Astrocyte of the hippocampus (primary cell): ENCODE measurements around the gene HAUS3.
A peak's percentile ranks its signal among the peaks of the same experiment; 100 is the strongest.
"Not testable (repeated sequence)": the region's sequence is repeated elsewhere in the genome, so short reads cannot be mapped to it uniquely, and the experiment has no call there.

Source experiments
- DNase-seq: peaks from one replicate; pipeline ENCODE4 v3.0.0; 2011; ENCODE audit warnings: low read depth, low spot score

The HAUS3 gene

GRCh38 chr4:2275546-2276251 lies 33.8 kb upstream of the HAUS3 start:
- DNase-seq = no peak

DNA sequence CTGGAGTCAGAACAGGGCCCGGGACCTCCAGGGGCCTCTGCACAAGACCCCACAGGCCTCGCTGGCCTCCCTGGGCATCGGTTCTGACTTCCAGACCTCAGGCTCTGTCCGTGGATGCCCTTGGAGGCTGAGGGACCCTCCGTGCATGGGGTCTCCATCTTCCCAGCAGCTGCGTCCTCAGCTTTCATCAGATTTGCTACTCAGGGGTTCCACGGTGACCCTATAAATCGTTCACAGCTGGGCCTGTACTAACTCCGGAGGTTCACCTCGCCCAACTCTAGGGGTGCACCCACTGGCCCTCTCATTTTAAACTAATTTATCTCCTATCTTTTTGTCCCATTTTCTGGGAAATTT lies 33.1 kb upstream of the HAUS3 start:
- DNase-seq = not testable (repeated sequence)

- no peak for DNase-seq
Observed at GRCh38 chr4:2274320-2275043, 32.6 kb upstream of the HAUS3 start.

DNA sequence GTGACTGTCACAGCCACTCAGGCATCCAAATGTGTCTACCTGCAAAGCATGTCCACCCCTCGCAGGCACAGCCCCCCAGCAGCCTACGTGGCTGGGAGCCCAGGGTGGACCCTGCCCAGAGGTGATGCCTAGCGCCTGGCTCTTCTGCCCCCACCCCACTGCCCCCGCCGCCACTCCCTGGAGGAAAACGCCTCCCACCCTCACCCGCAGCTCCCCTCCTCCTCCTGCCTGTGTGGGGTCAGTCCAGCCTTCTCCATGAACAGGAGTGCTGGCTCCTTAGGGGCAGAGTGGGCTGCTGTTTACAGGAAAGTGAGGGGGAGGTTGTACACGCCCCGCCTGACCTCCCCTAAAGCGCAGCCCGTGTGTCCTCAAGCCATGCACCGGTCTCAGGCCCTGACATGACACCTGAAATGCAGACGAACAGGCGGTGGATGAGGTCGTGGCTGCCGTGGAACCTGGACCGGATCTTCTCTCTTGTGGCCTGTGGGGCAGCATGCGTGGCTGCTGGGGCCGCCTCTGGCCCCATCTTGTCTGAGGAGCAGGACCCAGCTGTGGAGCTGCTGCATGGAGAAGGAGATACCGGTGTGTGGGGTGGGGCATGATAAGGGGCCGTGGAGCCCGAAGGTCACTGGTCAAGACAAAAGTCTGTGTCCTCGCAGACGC lies 31.9 kb upstream of the HAUS3 start:
- no peak for DNase-seq

DNA sequence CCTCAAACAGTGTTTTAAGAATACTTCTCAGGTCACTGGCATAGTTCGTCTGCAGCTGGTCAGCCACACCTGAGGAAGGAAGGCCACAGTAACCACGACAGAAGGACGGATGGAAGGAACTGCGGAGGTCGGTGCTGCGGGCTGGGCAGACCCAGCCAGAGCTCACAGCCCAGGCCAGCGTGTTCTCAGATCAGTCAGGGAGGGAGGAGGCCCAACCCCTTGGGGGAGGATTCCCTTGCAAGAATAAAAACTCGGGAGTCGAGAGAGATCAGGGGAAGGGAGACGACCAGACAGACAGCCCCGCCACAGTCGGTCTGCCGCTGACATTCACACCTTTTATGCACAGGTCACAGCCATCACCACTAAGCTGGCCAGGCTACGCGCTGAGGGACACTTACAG lies 31.3 kb upstream of the HAUS3 start:
- DNase-seq = no peak

DNA sequence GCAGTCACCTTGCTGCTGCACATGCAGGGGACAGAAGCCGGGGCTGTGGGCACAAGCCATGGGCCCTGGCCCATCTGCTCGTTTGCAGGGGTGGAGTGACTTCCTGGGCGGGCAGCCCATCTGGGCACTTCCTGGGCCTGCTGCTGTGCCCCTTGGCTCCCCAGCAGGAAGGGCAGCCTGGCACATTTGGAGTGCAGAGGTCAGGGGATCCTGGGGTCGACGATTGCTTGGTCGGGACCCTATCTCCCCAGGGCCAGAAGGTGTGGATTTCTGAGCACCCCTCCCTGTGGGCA lies 30.9 kb upstream of the HAUS3 start:
- no peak for DNase-seq

- no peak for DNase-seq
Observed at GRCh38 chr4:2272026-2272827, 30.3 kb upstream of the HAUS3 start.

- no peak for DNase-seq
Observed at GRCh38 chr4:2271279-2272025, 29.5 kb upstream of the HAUS3 start.

DNA sequence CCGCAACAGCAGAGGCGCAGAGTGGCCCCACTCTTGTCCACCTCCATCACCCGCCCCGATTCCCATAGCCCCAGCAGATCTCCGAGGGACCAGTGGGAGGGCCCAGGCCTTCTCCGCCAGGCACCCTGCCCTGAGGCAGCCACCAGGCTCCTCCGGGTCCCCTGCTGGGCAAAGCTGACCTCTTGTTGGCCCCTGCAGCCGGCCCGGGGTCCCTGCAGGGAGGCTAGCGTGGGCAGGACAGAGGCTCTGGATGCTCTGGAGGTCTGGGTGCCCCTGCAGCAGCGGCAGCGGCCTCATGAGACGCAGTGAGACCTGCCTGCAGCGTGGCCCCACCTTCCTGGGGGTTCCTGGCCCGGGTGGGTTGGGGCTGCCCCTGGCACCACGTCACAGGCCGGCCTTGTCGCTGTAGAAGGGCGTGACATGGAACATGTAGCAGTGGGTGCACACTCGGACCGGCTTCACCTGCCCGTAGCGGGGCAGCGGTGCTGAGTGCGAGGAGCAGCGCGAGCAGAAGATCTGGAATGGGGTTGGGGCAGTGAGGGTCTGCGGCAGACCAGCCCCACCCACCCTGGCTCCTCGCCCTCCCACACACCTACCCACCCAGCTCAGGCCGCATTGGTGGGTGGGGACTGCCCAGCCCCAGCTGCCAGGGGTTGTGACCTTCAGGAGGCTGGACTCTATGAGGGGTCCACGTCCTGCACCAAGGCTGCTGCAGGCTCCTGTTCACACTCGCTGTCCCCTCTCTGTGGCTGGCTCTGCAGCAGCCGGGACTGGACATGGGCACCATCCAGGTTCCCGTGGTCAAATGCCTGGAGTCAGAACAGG lies 28.6 kb upstream of the HAUS3 start:
- no peak for DNase-seq

- DNase-seq = no peak
Observed at GRCh38 chr4:2269618-2270163, 27.8 kb upstream of the HAUS3 start.

DNA sequence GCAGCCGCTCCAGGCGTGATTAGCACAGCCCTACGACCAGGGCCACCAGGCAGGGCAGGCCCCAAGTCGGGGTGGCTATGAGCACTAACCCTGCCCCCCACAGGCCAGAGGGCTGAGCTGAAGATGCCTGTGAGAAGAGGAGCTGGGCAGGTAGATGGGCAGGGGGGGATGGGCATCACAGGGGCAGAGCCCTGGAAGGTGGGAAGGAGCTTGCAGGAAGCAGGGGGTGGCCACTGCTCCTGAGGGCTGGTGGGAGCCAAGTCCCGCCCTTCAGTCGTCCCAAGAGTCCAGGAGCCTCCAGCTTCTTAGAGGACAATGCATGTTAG lies 27.2 kb upstream of the HAUS3 start:
- DNase-seq = no peak

DNA sequence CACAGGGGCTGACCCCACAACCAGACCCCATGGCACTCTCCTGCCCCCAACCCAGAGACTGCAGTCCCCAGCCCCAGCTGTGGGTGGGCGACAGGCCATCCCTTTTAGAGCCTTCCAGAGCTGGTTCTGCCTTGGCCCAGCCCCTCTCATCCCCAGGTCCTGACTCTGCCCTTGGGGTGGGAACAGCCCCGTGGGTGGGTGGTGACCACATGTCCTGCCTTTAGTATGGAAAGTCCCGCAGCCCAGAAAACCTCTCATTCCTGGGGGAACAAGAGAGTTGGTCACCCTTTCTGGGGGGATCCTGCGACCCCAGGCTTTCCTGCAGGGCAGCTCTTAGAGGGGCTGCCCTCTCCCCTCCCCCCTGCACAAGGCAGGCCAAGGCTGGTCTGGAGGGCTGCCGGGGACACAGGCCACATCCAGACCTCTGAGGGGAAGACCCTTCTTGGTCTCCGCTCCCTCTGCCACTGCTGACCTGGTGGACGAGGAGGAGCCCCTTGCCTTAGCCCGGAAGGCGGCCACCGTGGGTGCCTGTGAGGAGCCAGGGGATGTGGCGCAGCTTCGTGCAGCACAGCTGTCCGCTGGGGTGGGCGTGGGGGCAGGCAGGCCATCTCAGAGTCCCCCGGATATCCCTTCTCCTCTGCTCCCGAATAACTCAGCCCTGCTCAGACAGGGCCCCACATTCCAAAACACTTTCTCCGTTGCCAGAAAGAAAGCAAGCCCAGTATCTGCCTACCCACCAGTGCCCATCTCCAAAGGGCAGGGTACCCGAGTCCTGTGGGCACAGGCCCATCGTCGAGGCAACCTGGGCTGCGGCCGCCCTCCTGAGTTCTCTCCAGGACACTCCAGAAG lies 26.7 kb upstream of the HAUS3 start:
- no peak for DNase-seq

DNA sequence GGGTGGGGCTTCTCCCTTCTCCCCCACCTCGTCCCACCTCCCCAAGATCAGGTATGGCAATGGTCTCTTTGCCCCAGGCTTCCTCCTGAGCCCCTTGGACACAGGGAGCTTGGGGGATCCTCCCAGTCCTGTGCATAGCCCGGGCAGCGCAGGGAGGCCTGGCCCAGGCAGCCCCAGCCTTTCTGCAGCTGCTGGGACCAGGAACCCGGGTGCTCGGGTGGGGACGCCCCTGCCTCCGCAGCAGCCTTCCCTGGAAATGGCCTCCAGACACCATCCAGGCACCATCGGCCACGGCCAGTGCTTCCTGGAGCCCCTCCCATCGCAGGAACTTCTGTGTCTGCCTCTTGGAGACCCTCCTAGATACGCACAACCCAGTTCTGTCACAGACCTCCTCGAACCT lies 25.9 kb upstream of the HAUS3 start:
- DNase-seq = no peak

DNA sequence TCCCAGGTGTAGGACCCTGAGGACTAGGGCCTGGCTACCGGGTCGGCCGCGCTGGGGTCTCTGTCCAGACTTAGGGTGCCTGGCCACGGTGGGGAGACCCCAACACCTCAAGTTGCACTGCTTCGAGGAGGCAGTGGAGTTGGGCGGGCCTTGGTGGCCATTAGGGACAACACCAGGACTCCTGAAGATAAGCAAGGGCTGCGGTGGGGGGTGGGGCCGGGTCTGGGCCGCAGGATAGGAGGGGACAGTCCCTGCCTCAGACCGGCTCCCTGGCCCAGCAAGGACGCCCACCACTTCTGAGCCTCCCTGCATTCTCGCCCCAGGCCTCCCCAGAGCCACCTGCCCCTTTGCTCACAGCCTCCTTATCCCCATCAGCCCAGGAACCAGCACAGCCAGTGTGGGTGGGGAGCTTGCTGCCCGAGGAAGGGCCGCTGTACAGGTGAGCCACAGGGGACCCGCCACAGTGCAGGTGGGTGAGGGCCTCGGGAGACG lies 25.4 kb upstream of the HAUS3 start:
- DNase-seq = no peak

GRCh38 chr4:2266821-2267220 lies 24.9 kb upstream of the HAUS3 start:
- DNase-seq = no peak

GRCh38 chr4:2266181-2266580 lies 24.3 kb upstream of the HAUS3 start:
- peak; percentile 68 for DNase-seq

DNA sequence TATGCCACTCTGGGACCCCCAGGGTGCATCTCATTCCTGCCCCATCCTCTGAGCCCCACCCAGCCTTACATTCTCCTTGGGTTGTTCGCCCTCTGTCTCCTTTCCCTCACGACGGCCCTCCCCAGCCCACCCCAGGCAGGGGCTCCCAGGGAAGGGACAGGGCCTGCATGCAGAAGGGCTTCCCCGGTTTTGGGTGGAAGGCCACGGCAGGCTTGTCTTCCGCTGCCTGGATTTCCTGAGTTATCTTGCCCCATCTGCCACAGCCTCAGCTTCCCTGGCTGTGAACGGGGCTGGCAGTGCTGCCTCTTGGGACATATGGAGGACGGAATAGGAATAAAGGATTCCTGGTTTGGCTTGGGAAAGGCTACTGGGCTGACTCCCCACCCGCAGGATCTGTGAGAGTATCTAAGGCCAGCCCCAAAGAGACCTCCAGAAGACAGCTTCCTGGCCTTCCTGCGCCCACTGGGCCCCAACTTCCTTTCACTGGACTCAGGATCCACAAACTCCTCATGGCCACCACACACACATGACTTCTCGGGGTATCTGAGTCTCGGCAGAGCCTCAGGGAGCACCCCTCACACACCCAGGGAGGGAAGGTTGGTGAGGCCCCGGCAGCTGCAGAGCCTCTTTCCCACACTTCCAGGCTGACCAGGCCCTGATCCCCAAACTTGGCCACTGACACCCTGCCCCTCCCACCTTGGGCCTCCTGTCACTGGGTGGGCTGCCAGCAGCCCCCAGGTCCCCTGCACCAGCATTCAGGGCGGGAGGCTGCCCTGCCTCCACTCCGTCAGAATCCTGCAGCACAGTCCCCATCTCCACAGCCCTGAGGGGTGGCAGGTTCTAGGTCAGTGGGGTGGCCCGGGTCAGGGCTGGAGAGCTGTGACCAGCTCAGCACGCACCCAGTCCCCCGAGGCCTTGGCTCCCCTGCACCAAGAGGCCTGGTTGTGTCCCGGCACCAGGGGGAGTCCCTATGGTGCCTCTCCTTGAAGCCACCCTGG lies 23.5 kb upstream of the HAUS3 start:
- DNase-seq = no peak

DNA sequence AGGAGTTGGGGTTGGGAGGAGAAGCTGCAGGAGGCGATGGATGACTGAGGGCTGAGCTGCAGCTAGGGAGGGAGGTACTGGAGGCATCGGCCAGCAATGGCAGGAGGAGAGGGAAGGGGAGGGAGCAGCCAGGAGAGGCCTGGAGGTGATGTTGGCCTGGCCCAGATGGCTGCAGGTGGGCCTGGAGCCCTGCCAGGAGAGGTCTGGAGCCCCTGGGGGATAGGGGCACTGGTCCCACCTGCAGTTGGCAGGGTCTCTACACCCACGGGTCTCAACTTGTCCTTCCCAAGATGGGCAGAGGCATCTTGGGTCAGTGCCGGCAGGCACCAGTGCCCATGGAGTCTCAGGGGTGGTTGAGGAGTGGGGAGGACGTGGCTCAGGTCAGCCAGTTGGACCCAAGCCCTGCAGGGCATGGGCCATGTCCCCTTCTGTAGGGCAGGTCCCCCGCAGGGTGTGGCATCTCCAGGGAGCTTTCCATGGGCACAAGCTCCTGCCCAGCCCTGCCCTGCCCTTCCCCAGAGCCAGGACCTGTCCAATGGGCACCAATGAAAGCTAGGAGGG lies 22.6 kb upstream of the HAUS3 start:
- DNase-seq = no peak
